Measurements from ENCODE around the gene C12orf60.

The C12orf60 gene

DNA sequence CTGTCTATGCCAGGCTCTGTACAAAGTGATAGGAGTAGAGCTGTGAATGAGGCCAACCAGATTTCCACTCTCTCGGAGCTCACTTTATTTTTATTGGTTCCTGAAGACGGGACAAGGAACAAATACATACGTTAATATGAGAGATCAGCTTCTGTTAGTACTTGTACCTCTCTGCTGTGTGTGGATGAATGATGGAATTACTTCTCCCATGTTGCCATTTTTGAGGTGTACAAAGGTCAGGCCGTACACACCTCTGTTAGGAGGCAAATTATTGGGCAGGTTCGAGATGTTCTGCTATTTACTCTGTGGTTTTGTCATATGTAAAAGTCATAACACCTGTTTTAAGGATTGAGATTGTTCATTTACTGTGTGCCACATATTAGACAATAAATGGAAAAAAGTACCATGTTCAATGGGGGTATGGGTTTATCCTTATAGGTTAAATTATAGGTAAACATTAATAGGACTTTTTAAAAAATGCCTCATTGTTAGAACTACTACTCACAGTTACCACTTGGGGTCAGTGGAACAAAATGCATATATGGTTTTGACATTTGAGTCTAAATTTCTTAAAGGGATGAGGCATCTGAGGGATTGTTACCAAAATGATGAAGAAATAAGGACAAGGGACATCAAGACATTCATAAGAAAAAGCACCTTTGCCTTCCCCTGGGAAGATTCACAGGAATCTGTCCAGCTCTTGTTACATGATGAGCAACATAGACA is 27.1 kb upstream of the C12orf60 start:
- DNase-seq (no peak), ATAC-seq (no peak)

DNA sequence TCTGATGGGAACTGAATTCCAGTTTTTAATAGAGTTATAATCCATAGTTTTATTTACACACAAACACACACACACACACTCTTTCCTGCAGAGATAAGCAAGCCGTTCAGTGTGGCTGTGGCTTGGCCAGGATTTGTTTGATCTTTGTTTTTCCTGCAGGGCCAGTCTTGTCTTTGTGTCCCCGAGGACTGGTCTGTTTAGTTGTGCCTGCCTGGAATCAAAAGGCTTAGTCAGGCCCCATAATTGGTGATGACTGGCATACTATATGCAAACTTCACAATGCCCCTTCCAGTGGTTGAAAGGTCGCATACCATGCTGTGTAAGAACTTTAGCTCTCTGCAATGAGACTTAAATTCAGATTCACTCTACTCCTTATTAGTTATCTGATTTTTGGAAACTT is 26.2 kb upstream of the C12orf60 start:
- DNase-seq (no peak), ATAC-seq (no peak)

DNA sequence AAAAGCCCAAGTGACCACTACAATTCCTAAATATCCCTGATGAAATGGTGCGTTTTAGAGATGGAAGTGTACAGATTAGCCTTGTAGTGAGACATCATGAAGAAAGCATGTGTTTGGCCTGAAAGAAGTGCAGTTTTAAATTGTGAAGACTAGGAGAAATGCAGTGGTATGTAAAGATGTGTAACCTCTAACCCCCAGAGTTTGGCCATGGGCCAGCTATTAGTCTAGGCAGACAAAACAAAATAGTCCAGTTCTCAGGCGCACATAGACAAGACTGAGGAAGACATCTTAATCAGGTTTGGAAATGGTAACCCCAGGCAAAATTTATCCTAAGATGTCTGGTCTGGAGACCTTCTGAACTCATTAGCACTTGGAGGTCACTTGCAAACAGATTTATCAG is 23.6 kb upstream of the C12orf60 start:
- ATAC-seq (no peak), DNase-seq (no peak)

DNA sequence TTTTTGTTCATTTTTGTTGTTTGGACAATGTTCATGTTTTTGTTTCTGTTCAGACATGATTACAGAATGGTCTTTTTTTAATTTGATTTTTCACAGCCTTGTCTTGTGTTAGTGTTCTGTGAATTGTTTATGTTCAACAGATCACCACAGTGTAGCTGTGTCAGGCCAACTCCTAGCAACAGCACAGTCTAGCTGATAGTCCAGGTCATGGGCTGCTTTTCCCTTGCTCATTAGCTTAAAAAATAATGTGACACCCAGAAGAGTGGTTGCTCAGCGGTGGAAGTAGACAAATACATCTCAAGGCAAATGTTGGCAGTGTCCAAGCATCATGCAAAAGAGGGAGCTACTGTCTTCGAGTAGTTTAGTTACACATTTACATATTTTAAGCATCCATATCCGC is 22.6 kb upstream of the C12orf60 start:
- ATAC-seq (no peak), DNase-seq (no peak)

DNA sequence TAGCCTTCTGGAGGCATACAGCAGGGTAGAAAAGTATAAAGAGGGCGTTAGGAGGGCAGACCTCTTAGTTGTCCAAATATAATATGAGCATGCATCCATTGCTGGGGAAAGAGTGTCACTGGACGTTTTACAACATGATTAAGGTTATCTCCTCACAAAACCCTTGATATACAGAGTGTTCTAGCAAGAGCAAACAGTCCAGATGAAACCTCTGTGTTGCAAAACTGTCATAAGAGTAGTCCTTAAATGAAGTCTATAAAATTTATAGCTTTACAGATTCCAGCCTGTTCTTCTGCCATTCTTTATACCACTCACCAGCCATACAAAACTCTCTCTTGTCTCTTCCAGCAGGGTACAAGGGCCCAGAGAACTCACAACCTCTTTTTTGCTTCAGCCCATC is 21.9 kb upstream of the C12orf60 start:
- ATAC-seq = no peak

DNA sequence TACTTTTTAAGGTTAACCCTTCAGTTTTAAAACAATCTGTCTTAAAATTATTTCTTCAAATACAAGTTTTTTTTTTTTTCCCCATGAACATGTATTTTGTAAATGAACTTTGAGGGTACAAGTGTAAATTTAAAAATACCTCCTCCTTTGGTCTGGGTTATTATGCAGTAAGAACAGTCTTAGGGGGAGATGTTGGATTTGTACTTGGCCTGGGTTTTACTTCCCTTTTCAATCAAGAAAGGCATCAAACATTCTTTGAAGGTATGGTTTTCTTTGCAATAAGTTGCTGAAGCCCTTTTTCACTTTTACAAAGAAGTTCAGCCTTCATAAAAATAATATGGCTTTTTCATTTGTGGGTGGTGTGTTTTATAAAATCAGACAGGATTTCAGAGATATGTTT is 20.7 kb upstream of the C12orf60 start:
- ATAC-seq = no peak
- DNase-seq = no peak

More for the DNA sequence above, 21.9 kb upstream of the C12orf60 start:
- no peak for DNase-seq

DNA sequence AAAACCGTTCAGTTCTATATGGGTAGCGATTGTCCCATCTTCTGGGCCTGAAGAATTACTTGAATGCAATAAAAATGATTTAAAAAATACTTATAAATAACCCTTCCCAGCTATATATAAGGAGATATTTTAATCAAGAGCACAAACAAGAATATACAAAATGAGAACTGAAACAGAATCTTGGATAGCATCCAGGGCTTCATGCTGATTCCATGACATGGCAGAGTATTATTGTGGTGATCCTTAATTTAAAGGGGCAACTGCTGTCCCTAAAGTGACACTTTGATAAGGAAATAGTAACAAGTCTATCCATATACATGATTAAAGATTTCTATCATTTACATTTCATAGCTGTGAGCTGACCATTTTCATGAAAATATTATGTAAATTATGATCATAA is 19.0 kb upstream of the C12orf60 start:
- DNase-seq (no peak), ATAC-seq (no peak)

DNA sequence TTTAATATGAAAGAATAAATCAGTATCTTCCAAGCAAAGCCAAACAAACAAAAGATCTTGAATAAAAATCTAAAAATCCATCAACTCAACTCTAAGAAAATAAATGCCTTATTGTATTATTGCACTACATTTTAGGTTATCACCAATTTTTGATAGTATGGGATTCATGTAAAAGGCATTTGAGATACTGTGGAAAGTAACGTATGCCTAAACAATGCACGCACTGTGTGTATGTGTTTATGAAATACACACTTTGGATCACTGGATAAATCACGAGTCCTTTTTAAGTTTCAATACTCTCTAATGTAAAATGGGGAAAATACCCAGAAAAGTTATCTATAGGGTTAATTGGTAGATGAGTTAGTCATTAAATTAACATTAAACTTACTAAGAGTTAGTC is 17.9 kb upstream of the C12orf60 start:
- ATAC-seq (no peak), DNase-seq (no peak)

DNA sequence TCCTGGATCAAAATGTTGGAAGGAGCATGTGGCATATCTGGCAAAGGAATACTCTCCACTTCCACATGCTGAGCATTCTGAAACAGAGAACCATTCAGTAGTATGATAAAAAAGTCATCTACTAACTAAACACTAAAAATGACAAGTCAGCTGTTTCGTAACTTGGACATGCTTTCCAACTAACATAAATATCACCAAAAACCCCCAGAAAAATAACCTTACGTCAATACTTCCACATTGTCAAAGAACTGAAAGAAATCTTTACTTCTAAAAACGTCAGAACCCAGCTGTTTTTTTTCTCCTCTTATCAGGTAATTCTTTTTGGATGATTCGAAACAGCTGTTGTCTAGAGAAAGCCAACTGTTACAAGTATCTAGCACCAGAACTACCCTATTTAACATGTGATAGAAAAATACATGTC is 8.4 kb upstream of the C12orf60 start:
- DNase-seq (no peak), ATAC-seq (no peak)

DNA sequence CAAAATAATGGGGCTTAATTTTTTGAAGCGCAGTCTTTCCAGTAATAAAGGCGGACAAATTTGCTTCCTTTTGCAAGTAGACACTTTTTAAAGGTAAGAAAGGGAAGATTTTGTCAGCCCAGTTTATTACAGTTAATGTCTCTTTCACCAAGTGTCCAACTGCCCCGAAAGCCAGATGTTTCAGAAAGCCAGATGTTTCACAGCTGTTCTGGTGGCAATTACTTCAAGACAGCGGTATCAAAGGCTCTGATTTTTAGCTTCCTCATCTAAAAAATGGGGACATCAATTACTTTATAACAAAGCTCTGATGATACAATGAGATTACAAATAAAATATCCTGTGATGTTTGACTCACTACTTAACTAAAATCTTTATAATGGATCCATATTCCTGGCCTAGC is 1.2 kb upstream of the C12orf60 start:
- DNase-seq = no peak

DNA sequence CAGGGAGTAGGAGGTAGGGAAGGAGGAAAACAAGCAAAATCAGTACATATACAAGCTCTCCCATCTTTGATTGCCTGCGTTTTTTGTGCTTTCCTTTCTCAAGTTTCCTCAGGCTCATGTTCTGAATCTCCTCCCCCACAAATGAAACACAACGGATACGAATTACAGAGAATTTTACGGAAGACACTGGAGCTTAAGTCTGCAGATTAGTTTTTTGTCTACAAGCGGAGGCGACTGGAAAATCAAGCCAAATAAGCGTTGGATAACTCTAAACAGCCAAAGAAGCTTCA is 804 bp upstream of the C12orf60 start:
- ATAC-seq (no peak), DNase-seq (no peak)

More for the DNA sequence above, 1.2 kb upstream of the C12orf60 start:
- ATAC-seq = no peak

DNA sequence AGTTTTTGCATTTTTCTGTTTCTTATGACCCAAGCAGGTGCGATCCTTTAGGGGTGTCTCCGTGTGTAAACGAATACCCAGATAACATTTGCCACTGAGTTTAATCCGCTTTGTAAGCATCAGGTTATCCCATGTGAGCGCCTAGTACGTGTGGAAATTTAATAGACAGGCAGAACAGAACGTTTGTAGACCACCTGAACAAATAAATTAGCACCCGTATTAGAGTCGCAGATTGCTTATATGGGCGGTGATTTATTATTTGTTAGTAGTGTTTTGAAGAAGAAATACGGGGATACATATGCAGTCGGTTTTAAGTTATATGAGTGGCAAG is 325 bp downstream of the C12orf60 start:
- ATAC-seq (peak; percentile 1), DNase-seq (no peak)

DNA sequence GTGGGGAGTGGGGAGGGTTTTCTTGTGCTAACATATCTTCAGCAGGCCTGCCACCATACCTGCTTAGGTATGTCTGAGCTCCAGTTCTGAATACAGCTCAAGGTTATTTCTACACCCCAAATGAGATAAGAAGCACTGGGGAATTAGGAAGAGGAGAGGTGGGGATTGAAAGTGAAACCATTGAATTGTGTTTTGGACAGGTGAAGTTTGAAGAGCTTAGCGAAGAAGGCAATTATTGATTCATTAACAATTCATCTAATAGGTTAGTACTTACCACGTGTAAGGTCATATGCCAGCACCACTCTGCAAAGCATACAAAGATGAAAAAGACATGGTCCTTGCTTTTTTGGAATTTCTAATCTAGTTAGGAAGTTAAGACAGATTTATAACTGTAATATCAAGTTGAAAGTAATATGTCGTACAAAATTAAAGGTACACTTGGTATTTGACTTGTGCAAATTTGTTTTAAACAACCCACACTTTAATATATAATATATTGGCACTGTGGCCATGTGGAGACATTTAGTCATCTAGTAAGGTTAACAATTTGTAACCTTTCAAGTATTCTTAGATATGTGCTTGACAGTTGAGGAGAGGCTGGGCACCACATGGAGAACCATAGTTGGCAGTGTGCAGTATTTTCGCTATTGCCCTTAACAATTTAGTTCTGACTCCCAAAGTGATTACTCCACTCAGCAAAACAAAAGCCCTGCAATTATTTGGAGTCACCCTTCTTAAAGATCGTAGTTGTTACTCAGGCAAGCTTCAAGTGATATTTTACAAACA is 6.9 kb downstream of the C12orf60 start:
- DNase-seq (no peak), ATAC-seq (peak; percentile 59)

DNA sequence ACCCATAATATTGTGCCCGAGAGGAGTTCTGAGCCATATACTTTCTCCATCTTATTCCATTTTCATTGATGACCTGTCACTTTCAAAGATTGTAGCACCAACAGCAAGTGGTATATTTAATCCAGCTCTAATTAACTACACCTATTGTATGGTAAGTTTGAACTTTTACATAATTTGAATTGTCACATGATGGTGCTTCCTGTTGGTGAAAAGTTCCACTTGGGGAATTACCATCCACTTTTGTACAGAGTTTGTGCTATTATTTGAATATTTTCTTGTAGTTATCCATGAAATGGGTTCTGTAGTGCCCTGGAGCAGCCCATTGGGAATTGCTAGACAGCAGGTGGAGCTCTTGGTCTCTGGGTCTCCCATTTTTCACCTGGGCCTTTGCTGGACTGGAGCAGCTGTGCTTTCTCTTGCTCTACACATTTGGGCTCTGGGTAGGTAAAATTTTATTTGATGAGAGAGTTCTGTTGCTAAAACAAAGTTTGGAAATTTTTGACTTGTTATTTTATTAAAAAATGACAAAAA is 7.5 kb downstream of the C12orf60 start:
- DNase-seq (no peak), ATAC-seq (peak; percentile 46)

DNA sequence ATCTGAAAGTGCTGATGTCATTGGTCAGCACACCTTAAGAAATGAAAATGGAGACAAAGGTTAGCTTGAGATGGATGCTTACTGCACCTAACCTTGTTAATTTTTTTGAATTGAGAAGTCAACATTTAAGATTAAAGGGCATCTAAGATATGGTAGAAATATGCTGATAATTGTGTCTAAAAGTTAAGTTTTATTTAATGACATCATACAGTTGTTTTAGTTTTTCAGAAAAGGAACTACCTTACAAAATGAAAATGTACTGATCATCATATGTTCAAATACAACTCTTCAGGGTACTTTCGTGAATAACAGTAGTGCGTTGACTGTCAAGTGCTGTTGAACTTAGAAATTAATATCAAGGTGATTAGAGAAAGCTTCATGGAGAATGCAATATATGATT is 8.0 kb downstream of the C12orf60 start:
- ATAC-seq = no peak
- DNase-seq = no peak

DNA sequence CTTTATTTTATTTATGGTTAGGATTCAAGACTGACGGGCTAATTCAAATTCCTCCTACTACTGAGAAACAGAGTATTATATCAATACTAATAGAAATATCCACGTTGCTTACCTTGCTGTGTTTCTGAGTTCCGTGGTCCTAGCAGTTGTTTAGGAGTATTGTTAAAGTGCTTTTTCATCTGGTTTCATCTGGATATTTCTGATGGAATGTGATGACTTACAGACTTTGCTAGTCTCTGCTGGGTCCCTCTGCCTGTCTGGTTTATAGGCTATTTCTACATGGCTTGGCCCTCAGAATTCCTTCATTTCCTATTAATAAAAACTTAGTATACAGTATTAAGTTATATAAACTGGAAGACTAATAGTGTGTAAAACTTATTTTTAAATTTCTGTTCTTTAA is 10.5 kb downstream of the C12orf60 start, which contains the start of gene SMCO3:
TSS of gene SMCO3 (minus strand) at position 169 of the 400 bp plus-strand sequence. CDS start 7,502 bp downstream, outside the sequence.
- ATAC-seq = no peak
- no peak for DNase-seq

DNA sequence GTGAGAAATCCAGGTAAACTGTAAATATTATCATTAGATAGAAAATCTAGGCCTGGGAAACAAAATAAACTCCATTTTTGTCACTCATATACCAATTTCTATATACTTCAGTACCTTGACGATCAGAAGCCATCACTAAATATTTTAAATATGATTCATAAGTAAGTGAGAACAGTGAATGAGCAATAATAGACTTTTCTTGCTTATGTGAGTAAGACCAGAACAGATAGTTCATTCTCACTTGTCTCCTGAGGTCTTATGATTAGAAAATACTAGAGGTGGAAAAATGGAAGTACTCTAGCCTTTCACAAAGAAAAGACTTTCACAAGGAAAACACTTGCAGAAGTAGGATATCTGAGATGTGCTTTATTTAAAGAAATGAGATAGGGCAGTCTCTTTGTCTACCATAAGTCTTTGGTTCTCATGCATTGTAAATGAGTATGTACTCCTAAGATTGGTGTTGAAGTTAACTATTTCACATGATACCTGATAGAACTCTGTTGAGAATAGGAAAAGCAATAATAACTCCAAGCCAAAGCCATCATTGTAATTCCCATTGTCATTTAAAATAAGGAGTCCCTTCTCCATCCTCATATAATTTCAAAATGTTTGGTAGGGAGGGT is 20.7 kb downstream of the C12orf60 start:
- DNase-seq (no peak), ATAC-seq (peak; percentile 75)

DNA sequence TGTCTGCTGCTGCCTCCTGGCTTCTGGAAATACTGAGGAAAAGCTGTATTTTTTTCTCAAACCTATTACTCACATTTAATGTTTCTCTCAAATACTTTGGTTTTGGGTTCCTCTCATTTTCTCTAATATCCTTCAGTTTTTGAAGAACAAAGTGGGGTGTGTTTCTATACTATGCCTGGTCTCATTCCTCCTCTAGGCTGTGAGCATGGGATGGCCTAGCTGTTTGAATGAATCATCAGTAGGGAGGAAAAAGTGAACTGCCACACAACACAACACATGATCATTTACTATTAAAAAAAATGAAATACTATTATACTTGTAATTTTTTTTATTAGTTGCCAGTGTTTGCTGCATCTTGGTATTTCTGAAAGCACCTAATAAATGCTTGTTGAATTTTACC is 21.8 kb downstream of the C12orf60 start:
- ATAC-seq (peak; percentile 32), DNase-seq (no peak)

DNA sequence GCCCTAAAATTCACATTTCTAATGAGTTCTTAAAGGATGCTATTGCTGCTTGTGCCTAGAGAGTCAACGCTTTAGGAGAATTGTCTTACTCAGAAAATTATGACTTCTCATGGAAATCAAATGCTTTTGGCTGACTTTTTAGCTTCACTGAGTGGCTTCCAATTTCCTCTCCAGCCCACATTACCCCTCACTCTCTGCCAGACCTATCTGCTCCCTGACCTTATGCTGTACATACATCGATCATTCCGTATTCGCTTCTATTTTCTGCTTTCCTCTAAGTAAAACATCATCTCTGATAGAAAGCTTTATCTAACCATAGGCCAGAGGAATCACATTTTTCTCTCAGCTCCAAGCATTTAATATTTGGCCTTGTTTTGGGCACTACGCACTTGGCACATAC is 23.0 kb downstream of the C12orf60 start:
- DNase-seq (no peak), ATAC-seq (no peak)

DNA sequence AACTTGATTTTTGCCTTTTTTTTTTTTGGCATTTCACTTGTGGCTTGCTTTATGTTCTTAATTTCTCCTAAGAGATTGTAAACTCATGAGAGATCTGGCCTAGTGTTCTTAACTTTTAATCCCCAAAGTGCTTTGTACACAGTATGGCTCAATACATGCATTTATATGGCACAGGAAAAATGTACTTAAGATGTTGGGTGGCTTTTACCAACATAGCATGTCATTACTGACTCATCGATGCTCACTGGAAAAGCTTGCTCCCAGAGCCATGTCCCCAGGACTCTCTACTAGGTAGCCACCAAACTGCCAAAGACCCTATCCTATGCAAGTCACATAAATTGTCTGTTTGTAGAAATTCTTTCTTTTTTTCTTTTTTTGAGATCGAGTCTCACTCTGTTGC is 23.6 kb downstream of the C12orf60 start:
- no peak for ATAC-seq
- DNase-seq = no peak

DNA sequence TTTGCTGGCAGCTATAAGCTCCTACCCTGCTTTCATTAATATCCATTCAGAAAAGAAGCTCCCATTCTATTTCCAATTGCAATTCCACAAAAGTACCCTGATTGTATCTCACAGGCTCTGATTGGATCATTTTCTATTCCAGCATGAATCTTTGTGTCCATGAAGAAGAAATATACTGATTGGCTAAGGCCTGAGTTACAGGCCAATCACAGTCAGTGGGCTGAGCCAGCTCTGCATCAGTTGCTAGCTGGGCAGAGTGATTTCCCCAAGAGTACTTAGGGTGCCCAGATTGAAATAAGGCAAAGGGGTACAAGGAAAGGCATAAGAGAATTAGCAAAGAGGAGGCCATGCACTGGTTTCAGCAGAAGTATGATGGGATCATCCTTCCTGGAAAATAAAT is 25.4 kb downstream of the C12orf60 start:
- no peak for ATAC-seq
- DNase-seq = no peak

DNA sequence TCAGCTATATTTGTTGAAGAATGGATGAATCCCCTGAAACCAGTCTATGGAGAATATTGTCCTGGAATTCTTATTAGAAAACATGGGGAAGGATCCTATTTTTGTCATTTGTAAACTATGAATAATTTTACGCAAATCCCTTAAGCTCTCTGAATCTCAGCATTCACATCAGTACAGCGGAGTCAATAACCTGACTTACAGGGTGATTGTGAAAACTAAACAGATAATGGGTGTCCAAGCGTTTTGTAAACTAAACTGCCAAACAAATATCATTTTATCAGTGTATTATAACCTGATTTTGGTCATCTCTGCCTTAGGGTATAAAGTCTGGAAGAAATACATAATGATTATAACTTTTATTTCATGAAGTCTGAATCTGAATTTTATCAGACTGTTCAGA is 29.9 kb downstream of the C12orf60 start:
- ATAC-seq (no peak), DNase-seq (no peak)

DNA sequence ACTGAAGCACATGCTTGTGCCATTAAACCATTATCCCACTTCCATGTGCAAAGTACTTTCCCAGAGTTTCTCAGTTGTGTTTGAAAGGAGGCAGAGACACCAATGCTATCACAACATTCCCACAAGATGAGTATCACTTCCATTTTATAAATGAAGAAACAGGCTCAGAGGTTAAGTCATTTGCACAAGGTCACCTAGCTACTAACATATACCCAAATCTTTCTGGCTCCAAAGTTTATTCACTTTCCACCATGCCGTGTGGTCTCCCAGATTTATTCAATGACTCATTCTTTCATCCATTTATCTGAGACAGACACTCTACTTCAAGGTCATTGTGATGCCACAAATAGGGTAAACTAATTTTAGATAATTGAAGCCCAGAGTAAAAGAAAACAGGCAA is 30.5 kb downstream of the C12orf60 start:
- no peak for DNase-seq
- no peak for ATAC-seq
